H9 (cell line): ENCODE results near the gene ITGAE. TPM values are rescaled to one million over a fixed set of nuclear protein-coding genes. Genes with fewer than 3 reads are reported as not detected.

Source experiments
- DNase-seq: peaks from one replicate; pipeline ENCODE4 v3.0.0-alpha.2; 2017
- H2AFZ ChIP-seq: one replicate; pipeline ENCODE4 v1.6.1; 2013; ENCODE audit warnings: mild to moderate bottlenecking, low read length, control low read depth, moderate library complexity
- H2AK5ac ChIP-seq: 2 replicates; pipeline ENCODE4 v1.6.1; 2013; ENCODE audit warnings: low read length, control low read depth, mixed read lengths; ENCODE audit not compliant: insufficient read length
- H2BK120ac ChIP-seq: one replicate; pipeline ENCODE4 v1.6.1; 2013; ENCODE audit warnings: low read depth, mild to moderate bottlenecking, low read length, control low read depth, inconsistent platforms; ENCODE audit not compliant: poor library complexity, severe bottlenecking
- H2BK12ac ChIP-seq: 2 replicates; pipeline ENCODE4 v1.6.1; 2013; ENCODE audit warnings: low read length, control low read depth, mixed read lengths, low read depth; ENCODE audit not compliant: insufficient read length
- H2BK15ac ChIP-seq: 2 replicates; pipeline ENCODE4 v1.6.1; 2013; ENCODE audit warnings: low read depth, low read length, control low read depth
- H2BK20ac ChIP-seq: one replicate; pipeline ENCODE4 v1.6.1; 2013; ENCODE audit warnings: low read depth, mild to moderate bottlenecking, low read length, control low read depth, inconsistent platforms; ENCODE audit not compliant: poor library complexity, severe bottlenecking
- H2BK5ac ChIP-seq: 2 replicates; pipeline ENCODE4 v1.6.1; 2013; ENCODE audit warnings: low read length, control low read depth, mixed read lengths; ENCODE audit not compliant: insufficient read length
- H3K14ac ChIP-seq: 2 replicates; pipeline ENCODE4 v1.6.1; 2013; ENCODE audit warnings: low read length, control low read depth; ENCODE audit not compliant: insufficient read depth
- H3K18ac ChIP-seq: 2 replicates; pipeline ENCODE4 v1.6.1; 2013; ENCODE audit warnings: low read depth, mild to moderate bottlenecking, mixed read lengths, low read length, control low read depth; ENCODE audit not compliant: insufficient read length
- H3K23ac ChIP-seq: 2 replicates; pipeline ENCODE4 v1.6.1; 2013; ENCODE audit warnings: low read length, control low read depth, mixed read lengths, low read depth; ENCODE audit not compliant: insufficient read length
- H3K23me2 ChIP-seq: 2 replicates; pipeline ENCODE4 v1.6.1; 2013; ENCODE audit warnings: low read depth, mild to moderate bottlenecking, mixed read lengths, low read length, control low read depth; ENCODE audit not compliant: insufficient read length, poor library complexity, severe bottlenecking
- H3K27ac ChIP-seq: 2 replicates; pipeline ENCODE4 v1.5.1; 2013; ENCODE audit warnings: low read length, control low read depth, mixed read lengths, low read depth; ENCODE audit not compliant: insufficient read length
- H3K27me3 ChIP-seq: 2 replicates; pipeline ENCODE4 v1.6.1; 2013; ENCODE audit warnings: low read length, control low read depth, inconsistent platforms; ENCODE audit not compliant: insufficient read depth
- H3K4ac ChIP-seq: 2 replicates; pipeline ENCODE4 v1.6.1; 2013; ENCODE audit warnings: low read depth, mild to moderate bottlenecking, control low read depth, inconsistent platforms, low read length, moderate library complexity
- H3K4me1 ChIP-seq: 2 replicates; pipeline ENCODE4 v1.6.1; 2013; ENCODE audit warnings: low read length, control low read depth, inconsistent platforms; ENCODE audit not compliant: insufficient read depth
- H3K4me2 ChIP-seq: 2 replicates; pipeline ENCODE4 v1.6.1; 2013; ENCODE audit warnings: low read length, control low read depth, mixed read lengths; ENCODE audit not compliant: insufficient read length, insufficient read depth
- H3K56ac ChIP-seq: 2 replicates; pipeline ENCODE4 v1.6.1; 2013; ENCODE audit warnings: low read depth, mild to moderate bottlenecking, mixed read lengths, low read length, control low read depth; ENCODE audit not compliant: insufficient read length
- H3K79me1 ChIP-seq: 2 replicates; pipeline ENCODE4 v1.6.1; 2013; ENCODE audit warnings: low read depth, mild to moderate bottlenecking, moderate library complexity, low read length, control low read depth, inconsistent platforms; ENCODE audit not compliant: insufficient read depth, poor library complexity, severe bottlenecking
- H3K79me2 ChIP-seq: 2 replicates; pipeline ENCODE4 v1.6.1; 2013; ENCODE audit warnings: low read length, control low read depth, inconsistent platforms; ENCODE audit not compliant: insufficient read depth
- H3K9ac ChIP-seq: 2 replicates; pipeline ENCODE4 v1.6.1; 2013; ENCODE audit warnings: low read length, control low read depth, mixed read lengths; ENCODE audit not compliant: insufficient read length; ENCODE audit errors: extremely low read depth
- H3K9me3 ChIP-seq: one replicate; pipeline ENCODE4 v1.6.1; 2013; ENCODE audit warnings: low read depth, low read length, inconsistent platforms; ENCODE audit not compliant: control insufficient read depth
- H3T11ph ChIP-seq: one replicate; pipeline ENCODE4 v1.6.1; 2013; ENCODE audit warnings: mild to moderate bottlenecking, low read length, control low read depth, inconsistent platforms
- H4K20me1 ChIP-seq: one replicate; pipeline ENCODE4 v1.6.1; 2013; ENCODE audit not compliant: control insufficient read depth, insufficient read length, insufficient read depth
- H4K5ac ChIP-seq: 2 replicates; pipeline ENCODE4 v1.6.1; 2013; ENCODE audit warnings: low read depth, mild to moderate bottlenecking, mixed read lengths, low read length, control low read depth; ENCODE audit not compliant: insufficient read length
- H4K8ac ChIP-seq: replicated peaks from 2 replicates; pipeline ENCODE4 v1.6.1; 2013; ENCODE audit warnings: low read length, control low read depth, mixed read lengths, low read depth; ENCODE audit not compliant: insufficient read length
- H4K91ac ChIP-seq: 2 replicates; pipeline ENCODE4 v1.6.1; 2013; ENCODE audit warnings: low read depth, mild to moderate bottlenecking, moderate library complexity, mixed read lengths, low read length, control low read depth; ENCODE audit not compliant: insufficient read length
- H3K27ac Mint-ChIP-seq, 3 experiments: 2 replicates in 2 of 3; 3 replicates in 1 of 3; pipeline ENCODE4 v1.8.0; 2020 to 2021; ENCODE audit warnings: mixed read lengths in 3 of 3, mild to moderate bottlenecking in 1 of 3, moderate library complexity in 1 of 3
- H3K27me3 Mint-ChIP-seq: 2 replicates; pipeline ENCODE4 v1.8.0; 2021; ENCODE audit warnings: low read depth, mild to moderate bottlenecking, moderate library complexity, mixed read lengths
- H3K36me3 Mint-ChIP-seq, 3 experiments: 2 replicates in 2 of 3; 3 replicates in 1 of 3; pipeline ENCODE4 v1.8.0; 2020 to 2021; ENCODE audit warnings: low read depth in 3 of 3, mixed read lengths in 3 of 3; ENCODE audit not compliant: insufficient read depth in 1 of 3
- H3K4me1 Mint-ChIP-seq, 2 experiments: 2 replicates each; pipeline ENCODE4 v1.8.0; 2020; ENCODE audit warnings: mixed read lengths in 2 of 2
- H3K4me3 Mint-ChIP-seq, 2 experiments: 2 replicates in 1 of 2; 3 replicates in 1 of 2; pipeline ENCODE4 v1.8.0; 2020 to 2021; ENCODE audit warnings: mild to moderate bottlenecking in 2 of 2, mixed read lengths in 2 of 2, moderate library complexity in 1 of 2
- H3K9me3 Mint-ChIP-seq, 2 experiments: 2 replicates in 1 of 2; 3 replicates in 1 of 2; pipeline ENCODE4 v1.8.0; 2020; ENCODE audit warnings: mild to moderate bottlenecking in 2 of 2, mixed read lengths in 2 of 2, moderate library complexity in 1 of 2
- WGBS: extraction: QIAGEN DNeasy Blood & Tissue Kit; methylation state at CpG from one replicate; pipeline ENCODE4 v1.1.7; 2013; ENCODE audit warnings: missing lambda C conversion rate, low lambda C conversion rate, mixed read lengths; ENCODE audit not compliant: insufficient read length; ENCODE audit errors: extremely low coverage; 5-methylcytosine and 5-hydroxymethylcytosine counted together
- total RNA-seq: library from RNA; stranded (reverse); gene quantifications from 2 replicates; pipeline ENCODE4 v1.2.1, GENCODE V29; 2021
- TF ChIP-seq, protein P1 (sequence below): fragments of 200-600 bp; sonication (generic); conservative IDR thresholded peaks from 3 replicates; pipeline ENCODE4 v1.8.0; 2021; ENCODE audit warnings: antibody characterized with exemption, mild to moderate bottlenecking

The ITGAE gene
- total RNA-seq, 1 experiment from 2014 or later = 23.5 TPM

DNA sequence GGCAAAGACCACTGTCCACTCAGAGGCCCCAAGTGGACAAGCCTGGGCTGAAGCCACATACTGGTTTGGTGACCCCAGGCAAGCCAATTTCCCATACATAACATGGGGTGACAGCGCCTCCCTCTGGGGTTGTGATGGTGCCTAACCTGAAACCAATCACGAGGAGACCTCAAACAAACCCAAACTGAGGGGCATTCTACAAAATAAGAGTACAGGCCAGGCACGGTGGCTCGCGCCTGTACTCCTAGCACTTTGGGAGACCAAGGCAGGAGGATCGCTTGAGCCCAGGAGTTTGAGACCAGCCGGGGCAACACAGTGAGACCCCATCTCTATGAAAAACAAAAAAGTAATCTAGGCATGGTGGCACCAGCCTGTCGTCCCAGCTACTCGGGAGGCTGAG lies 108.6 kb downstream of the ITGAE start:
- H3K4me1 Mint-ChIP-seq = peaks cover 5 to 21% of the 10 kb centered on the region in 2 experiments
- H2BK20ac ChIP-seq = no peak overlapping the region
- no peak overlapping the region for H3K18ac ChIP-seq
- no peak overlapping the region for H3K4ac ChIP-seq
- H2AFZ ChIP-seq = no peak overlapping the region
- no peak overlapping the region for H2BK15ac ChIP-seq
- no peak overlapping the region for H3K23ac ChIP-seq
- H2BK12ac ChIP-seq = no peak overlapping the region
- H3K4me1 ChIP-seq = no peaks in the 10 kb centered on the region
- WGBS = no CpG with 5 or more reads among the region's 9 CpGs
- H3K27ac Mint-ChIP-seq = no peak overlapping the region
- H3K9me3 ChIP-seq = no peaks in the 10 kb centered on the region
- H3K9me3 Mint-ChIP-seq = no peaks in the 10 kb centered on the region; a peak in 2 of 5 replicates
- H2AK5ac ChIP-seq = no peak overlapping the region
- H3K36me3 Mint-ChIP-seq = peaks cover 0 to 4% (median 0%) of the 10 kb centered on the region in 3 experiments; a peak in 1 of 7 replicates
- H3K56ac ChIP-seq = no peak overlapping the region
- no peak overlapping the region for H3K9ac ChIP-seq
- no peaks in the 10 kb centered on the region for H3K27me3 ChIP-seq
- no peak overlapping the region for H4K91ac ChIP-seq
- no peak overlapping the region for H3K4me2 ChIP-seq
- H3K27me3 Mint-ChIP-seq = peaks cover 32% of the 10 kb centered on the region
- DNase-seq = peak; percentile 74
- no peak overlapping the region for H2BK120ac ChIP-seq
- H4K20me1 ChIP-seq = peaks cover 3% of the 10 kb centered on the region
- H3K27ac ChIP-seq = no peak overlapping the region
- TF ChIP-seq, protein P1, sequence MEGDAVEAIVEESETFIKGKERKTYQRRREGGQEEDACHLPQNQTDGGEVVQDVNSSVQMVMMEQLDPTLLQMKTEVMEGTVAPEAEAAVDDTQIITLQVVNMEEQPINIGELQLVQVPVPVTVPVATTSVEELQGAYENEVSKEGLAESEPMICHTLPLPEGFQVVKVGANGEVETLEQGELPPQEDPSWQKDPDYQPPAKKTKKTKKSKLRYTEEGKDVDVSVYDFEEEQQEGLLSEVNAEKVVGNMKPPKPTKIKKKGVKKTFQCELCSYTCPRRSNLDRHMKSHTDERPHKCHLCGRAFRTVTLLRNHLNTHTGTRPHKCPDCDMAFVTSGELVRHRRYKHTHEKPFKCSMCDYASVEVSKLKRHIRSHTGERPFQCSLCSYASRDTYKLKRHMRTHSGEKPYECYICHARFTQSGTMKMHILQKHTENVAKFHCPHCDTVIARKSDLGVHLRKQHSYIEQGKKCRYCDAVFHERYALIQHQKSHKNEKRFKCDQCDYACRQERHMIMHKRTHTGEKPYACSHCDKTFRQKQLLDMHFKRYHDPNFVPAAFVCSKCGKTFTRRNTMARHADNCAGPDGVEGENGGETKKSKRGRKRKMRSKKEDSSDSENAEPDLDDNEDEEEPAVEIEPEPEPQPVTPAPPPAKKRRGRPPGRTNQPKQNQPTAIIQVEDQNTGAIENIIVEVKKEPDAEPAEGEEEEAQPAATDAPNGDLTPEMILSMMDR = peak; percentile 30; the same call in 2 of the 3 replicates
- no peak overlapping the region for H4K8ac ChIP-seq
- no peak overlapping the region for H4K5ac ChIP-seq
- no peak overlapping the region for H3K4me3 Mint-ChIP-seq
- no peak overlapping the region for H3K14ac ChIP-seq
- no peak overlapping the region for H3T11ph ChIP-seq
- H2BK5ac ChIP-seq = no peak overlapping the region
- H3K79me1 ChIP-seq = no peaks in the 10 kb centered on the region
- peaks cover 4% of the 10 kb centered on the region for H3K23me2 ChIP-seq
- H3K79me2 ChIP-seq = no peaks in the 10 kb centered on the region
